Thoracic aorta endothelial cell (primary cell): ENCODE results near the gene RABGGTB. TPM values are rescaled to one million over a fixed set of nuclear protein-coding genes. Genes with fewer than 3 reads are reported as not detected.

Experiments
- small RNA-seq: library from RNA; depleted of rRNA; stranded (forward); fragments of <200 nt; gene quantifications from one replicate; pipeline ENCODE3, GENCODE V24; 2012
- total RNA-seq: library from RNA; depleted of rRNA; stranded (reverse); fragments of >200 nt; gene quantifications from 2 replicates; pipeline ENCODE4 v1.2.3, GENCODE V29; 2012

The RABGGTB gene
- 134 and 166 TPM in 2 replicates for total RNA-seq

GRCh38 chr1:75785983-75786853 lies at the start of gene RABGGTB:
Gene RABGGTB (plus strand): TSS chr1:75786256. CDS start chr1:75786272, 16 bp downstream.

DNA sequence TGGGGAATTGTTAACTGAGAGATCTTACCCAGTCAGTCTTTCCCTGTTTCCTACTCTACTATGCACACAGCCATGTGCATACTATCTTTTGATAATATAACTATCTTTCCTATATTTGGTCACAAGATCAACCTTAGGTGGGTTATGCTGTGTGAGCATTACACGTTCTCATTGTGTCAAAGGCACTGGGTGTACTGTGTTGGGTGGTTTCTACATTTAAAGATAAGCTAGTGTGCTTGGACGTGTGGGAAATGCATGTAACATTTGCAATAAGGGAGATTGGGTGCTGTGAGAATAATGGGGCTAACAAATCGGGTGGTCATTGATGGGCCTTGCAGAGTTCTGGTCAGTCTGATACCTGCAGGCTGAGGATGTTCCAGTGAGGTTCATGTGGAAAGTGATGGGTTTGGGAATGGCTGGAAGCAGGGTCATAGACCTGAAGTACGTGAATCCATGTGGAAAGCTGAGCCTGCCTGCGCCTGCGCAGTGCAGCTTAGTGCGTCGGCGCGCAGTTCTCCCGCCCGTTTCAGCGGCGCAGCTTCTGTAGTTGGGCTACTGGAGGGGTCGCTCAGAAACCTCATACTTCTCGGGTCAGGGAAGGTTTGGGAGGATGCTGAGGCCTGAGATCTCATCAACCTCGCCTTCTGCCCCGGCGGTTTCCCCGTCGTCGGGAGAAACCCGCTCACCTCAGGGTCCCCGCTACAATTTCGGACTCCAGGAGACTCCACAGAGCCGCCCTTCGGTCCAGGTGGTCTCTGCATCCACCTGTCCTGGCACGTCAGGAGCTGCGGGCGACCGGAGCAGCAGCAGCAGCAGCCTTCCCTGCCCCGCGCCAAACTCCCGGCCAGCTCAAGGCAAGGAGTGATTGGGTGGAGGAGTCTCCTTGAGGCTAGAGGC lies 10.6 kb downstream of the RABGGTB start, which contains the start of gene MSH4:
Gene MSH4 (plus strand): TSS at position 507 of the 897 bp plus-strand sequence. CDS start 104 bp downstream, at position 611.

Small RNA genes lying within 50 kb of the gene (small RNA-seq; reads per million reads assigned to genes)
- gene SNORD45A (not detected), gene SNORD45B (not detected), gene SNORD45C (not detected)

Other genes starting within 250 kb of the RABGGTB start
- gene SLC44A5, start 175.1 kb upstream of the RABGGTB start, total RNA-seq: 12.5 and 14.6 TPM in 2 replicates
- gene ACADM, start 61.5 kb upstream of the RABGGTB start, total RNA-seq: 55.9 and 63.2 TPM in 2 replicates
- 0.14 and 0.27 TPM in 2 replicates for gene MSH4, start 10.6 kb downstream of the RABGGTB start, total RNA-seq
- not detected in 2 replicates for gene ASB17, start 146.1 kb downstream of the RABGGTB start, total RNA-seq